ENCODE results near the gene FLRT2.

GRCh38 chr14:85634205-85634604, 104.3 kb downstream of the FLRT2 start:
- TF ChIP-seq, protein P1, sequence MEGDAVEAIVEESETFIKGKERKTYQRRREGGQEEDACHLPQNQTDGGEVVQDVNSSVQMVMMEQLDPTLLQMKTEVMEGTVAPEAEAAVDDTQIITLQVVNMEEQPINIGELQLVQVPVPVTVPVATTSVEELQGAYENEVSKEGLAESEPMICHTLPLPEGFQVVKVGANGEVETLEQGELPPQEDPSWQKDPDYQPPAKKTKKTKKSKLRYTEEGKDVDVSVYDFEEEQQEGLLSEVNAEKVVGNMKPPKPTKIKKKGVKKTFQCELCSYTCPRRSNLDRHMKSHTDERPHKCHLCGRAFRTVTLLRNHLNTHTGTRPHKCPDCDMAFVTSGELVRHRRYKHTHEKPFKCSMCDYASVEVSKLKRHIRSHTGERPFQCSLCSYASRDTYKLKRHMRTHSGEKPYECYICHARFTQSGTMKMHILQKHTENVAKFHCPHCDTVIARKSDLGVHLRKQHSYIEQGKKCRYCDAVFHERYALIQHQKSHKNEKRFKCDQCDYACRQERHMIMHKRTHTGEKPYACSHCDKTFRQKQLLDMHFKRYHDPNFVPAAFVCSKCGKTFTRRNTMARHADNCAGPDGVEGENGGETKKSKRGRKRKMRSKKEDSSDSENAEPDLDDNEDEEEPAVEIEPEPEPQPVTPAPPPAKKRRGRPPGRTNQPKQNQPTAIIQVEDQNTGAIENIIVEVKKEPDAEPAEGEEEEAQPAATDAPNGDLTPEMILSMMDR (optimal IDR thresholded peaks at IDR 0.05 in 1 of 3, IDR thresholded peaks at IDR 0.05 in 1 of 3, conservative IDR thresholded peaks at IDR 0.05 in 1 of 3; ENCODE audit: extremely low read depth in 1 of 3, insufficient read depth in 2 of 3, low read length in 3 of 3) = no peak
- no peak for TF ChIP-seq EZH2 (IDR thresholded peaks at IDR 0.05; ENCODE audit: low read length)
